IPS DF 6.9 (cell line): ENCODE results near the gene ITLN1.

ENCODE experiments used
- DNase-seq: peaks from one replicate; pipeline ENCODE4 v3.0.0-alpha.2; 2013; ENCODE audit warnings: low read depth, low spot score
- H3K27ac ChIP-seq: one replicate; pipeline ENCODE4 v1.5.1; 2013; ENCODE audit warnings: low read length, control low read depth
- H3K27me3 ChIP-seq: 2 replicates; pipeline ENCODE4 v1.6.1; 2013; ENCODE audit warnings: mild to moderate bottlenecking, low read length; ENCODE audit not compliant: control insufficient read depth, insufficient read depth
- H3K36me3 ChIP-seq: 2 replicates; pipeline ENCODE4 v1.6.1; 2013; ENCODE audit warnings: low read length; ENCODE audit not compliant: control insufficient read depth, insufficient read depth
- H3K4me1 ChIP-seq: 2 replicates; pipeline ENCODE4 v1.6.1; 2013; ENCODE audit warnings: low read length; ENCODE audit not compliant: control insufficient read depth, insufficient read depth
- H3K4me3 ChIP-seq: 2 replicates; pipeline ENCODE4 v1.5.1; 2013; ENCODE audit warnings: mild to moderate bottlenecking, low read length
- H3K9me3 ChIP-seq: 2 replicates; pipeline ENCODE4 v1.6.1; 2013; ENCODE audit warnings: low read length, inconsistent platforms; ENCODE audit not compliant: control insufficient read depth, insufficient read depth
- WGBS: extraction: QIAGEN DNeasy Blood & Tissue Kit; methylation state at CpG from one replicate; pipeline ENCODE4 v1.1.7; 2013; ENCODE audit warnings: mixed read lengths, missing lambda C conversion rate; ENCODE audit not compliant: insufficient read length, insufficient coverage; 5-methylcytosine and 5-hydroxymethylcytosine counted together

Gene ITLN1

GRCh38 chr1:160858507-160858906 lies 26.5 kb downstream of the ITLN1 start:
- H3K4me3 ChIP-seq = no peak overlapping the region
- no peak overlapping the region for H3K27ac ChIP-seq
- DNase-seq = no peak

GRCh38 chr1:160858097-160858496 lies 26.9 kb downstream of the ITLN1 start:
- no peak for DNase-seq
- H3K4me1 ChIP-seq = no peaks in the 10 kb centered on the region; the same call in 1 of the 2 replicates
- WGBS = no CpG with 5 or more reads among the region's 4 CpGs
- no peaks in the 10 kb centered on the region for H3K9me3 ChIP-seq
- no peaks in the 10 kb centered on the region for H3K36me3 ChIP-seq
- H3K27me3 ChIP-seq = no peaks in the 10 kb centered on the region
- H3K4me3 ChIP-seq = no peak overlapping the region
- no peak overlapping the region for H3K27ac ChIP-seq

More at GRCh38 chr1:160858507-160858906, 26.5 kb downstream of the ITLN1 start:
- Histone ChIP-seq H3K27me3 (no peaks in the 10 kb centered on the region), H3K9me3 (no peaks in the 10 kb centered on the region), H3K4me1 (no peaks in the 10 kb centered on the region; the same call in 1 of the 2 replicates), H3K36me3 (no peaks in the 10 kb centered on the region)
- WGBS = no CpG with 5 or more reads among the region's 3 CpGs

- no peaks in the 10 kb centered on the region for H3K4me1 ChIP-seq
- H3K36me3 ChIP-seq = no peaks in the 10 kb centered on the region
- DNase-seq = no peak
- H3K9me3 ChIP-seq = no peaks in the 10 kb centered on the region
- no CpG with 5 or more reads among the region's 9 CpGs for WGBS
- no peak overlapping the region for H3K4me3 ChIP-seq
- no peak overlapping the region for H3K27ac ChIP-seq
- H3K27me3 ChIP-seq = no peaks in the 10 kb centered on the region
These were observed 29.6 kb downstream of the ITLN1 start for GRCh38 chr1:160855181-160855981.

DNA sequence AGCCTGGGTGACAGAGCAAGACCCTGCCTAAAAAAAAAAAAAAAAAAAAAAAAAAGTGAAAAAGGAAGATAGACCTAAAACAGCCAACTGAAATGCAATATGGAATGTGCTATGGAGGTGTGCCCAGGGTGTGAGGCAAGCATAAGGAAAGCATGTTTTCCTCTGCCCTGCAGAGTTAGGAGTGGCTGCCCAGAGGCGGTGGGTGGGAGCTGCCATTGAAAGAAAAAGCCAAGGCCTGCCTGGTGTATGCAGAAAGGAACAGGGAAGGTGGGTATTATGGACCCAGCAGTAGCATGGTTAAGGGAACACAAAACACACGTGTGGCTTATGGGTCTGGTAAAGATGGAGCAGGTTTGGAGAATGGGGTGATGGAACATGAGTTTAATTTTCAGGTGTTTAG lies 31.2 kb downstream of the ITLN1 start:
- no peaks in the 10 kb centered on the region for H3K4me1 ChIP-seq
- H3K9me3 ChIP-seq = no peaks in the 10 kb centered on the region
- H3K4me3 ChIP-seq = no peak overlapping the region
- no peaks in the 10 kb centered on the region for H3K36me3 ChIP-seq
- no peaks in the 10 kb centered on the region for H3K27me3 ChIP-seq
- DNase-seq = no peak
- no CpG with 5 or more reads among the region's 2 CpGs for WGBS
- H3K27ac ChIP-seq = no peak overlapping the region

GRCh38 chr1:160853014-160853413 lies 32.0 kb downstream of the ITLN1 start:
- Histone ChIP-seq H3K36me3 (no peaks in the 10 kb centered on the region), H3K27ac (no peak overlapping the region), H3K4me3 (no peak overlapping the region), H3K9me3 (no peaks in the 10 kb centered on the region), H3K27me3 (peaks cover under 1% of the 10 kb centered on the region; the same call in 1 of the 2 replicates), H3K4me1 (no peaks in the 10 kb centered on the region)
- no CpG with 5 or more reads among the region's 3 CpGs for WGBS
- DNase-seq = no peak

GRCh38 chr1:160850993-160851392 lies 34.0 kb downstream of the ITLN1 start:
- Histone ChIP-seq H3K4me3 (no peak overlapping the region), H3K27ac (no peak overlapping the region), H3K36me3 (no peaks in the 10 kb centered on the region), H3K4me1 (no peaks in the 10 kb centered on the region), H3K9me3 (no peaks in the 10 kb centered on the region), H3K27me3 (peaks cover 1% of the 10 kb centered on the region; the same call in 1 of the 2 replicates)
- WGBS = no CpG with 5 or more reads among the region's 8 CpGs
- no peak for DNase-seq

DNA sequence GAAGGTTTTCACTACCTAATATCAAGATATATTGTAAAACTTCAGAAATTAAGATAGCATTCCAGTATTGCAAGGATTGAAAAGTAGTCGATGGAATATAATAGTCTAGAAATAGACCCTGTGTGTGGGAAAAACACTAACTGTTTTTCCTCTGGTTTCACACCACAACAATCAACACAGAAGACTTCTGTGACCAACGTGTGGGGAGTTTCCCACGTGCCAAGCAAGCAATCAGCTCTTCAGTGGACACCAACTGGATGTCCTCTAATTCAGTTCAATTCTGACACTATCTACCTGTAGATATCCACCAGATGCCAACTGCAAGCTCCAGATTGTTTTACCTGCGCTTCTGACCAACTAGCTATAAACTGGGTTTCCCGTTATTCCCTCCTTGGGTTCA lies 34.4 kb downstream of the ITLN1 start:
- Histone ChIP-seq H3K9me3 (no peaks in the 10 kb centered on the region), H3K27me3 (peaks cover 1% of the 10 kb centered on the region; the same call in 1 of the 2 replicates), H3K27ac (no peak overlapping the region), H3K36me3 (no peaks in the 10 kb centered on the region), H3K4me1 (no peaks in the 10 kb centered on the region), H3K4me3 (no peak overlapping the region)
- DNase-seq = no peak
- no CpG with 5 or more reads among the region's 5 CpGs for WGBS

DNA sequence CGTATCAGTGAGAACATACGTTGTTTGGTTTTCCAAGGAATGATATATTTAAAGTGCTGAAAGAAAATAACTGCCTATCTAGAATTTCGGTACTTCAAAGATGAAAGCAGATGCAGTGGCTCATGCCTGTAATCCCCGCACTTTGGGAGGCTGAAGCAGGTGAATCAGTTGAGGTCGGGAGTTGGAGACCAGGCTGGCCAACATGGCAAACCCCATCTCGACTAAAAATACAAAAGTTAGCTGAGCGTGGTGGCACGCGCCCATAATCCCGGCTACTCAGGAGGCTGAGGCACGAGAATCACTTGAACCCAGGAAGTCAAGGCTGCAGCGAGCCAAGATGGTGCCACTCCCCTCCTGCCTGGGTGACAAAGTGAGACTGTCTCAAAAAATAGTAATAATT lies 38.7 kb downstream of the ITLN1 start:
- H3K9me3 ChIP-seq = no peaks in the 10 kb centered on the region
- no peak for DNase-seq
- WGBS = no CpG with 5 or more reads among the region's 12 CpGs
- no peaks in the 10 kb centered on the region for H3K4me1 ChIP-seq
- no peak overlapping the region for H3K27ac ChIP-seq
- H3K36me3 ChIP-seq = no peaks in the 10 kb centered on the region
- peaks cover 1% of the 10 kb centered on the region; the same call in 1 of the 2 replicates for H3K27me3 ChIP-seq
- no peak overlapping the region for H3K4me3 ChIP-seq

DNA sequence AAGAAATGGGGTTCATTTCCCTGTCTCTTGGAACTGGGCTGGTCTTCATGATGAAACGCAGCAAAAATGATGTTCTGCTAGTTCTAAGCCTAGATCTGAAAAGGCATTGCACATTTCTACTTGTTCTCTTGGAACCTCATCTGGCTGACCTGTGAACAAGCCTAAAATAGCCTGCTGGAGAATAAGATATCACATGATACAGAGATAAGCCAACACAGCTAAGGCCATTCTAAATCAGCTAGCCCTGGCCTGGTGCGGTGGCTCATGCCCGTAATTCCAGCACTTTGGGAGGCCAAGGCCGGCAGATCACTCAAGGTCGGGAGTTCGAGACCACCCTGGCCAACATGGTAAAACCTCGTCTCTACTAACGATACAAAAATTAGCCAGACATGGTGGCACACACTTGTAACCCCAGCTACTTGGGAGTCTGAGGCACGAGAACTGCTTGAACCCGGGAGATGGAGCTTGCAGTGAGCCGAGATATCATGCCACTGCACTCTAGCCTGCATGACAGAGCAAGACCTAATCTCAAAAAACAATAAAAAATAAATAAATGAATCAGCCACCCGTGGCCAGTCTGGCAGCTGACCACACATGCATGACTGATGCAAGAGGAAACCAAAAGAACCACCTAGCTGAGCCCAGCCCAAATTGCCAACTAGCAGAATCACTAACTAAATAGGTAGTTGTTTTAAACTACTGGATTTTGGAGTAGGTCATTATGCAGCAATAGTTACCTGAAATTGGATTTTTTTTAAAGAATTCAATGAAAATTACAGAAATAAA lies 40.3 kb downstream of the ITLN1 start:
- no peaks in the 10 kb centered on the region for H3K4me1 ChIP-seq
- peaks cover 1% of the 10 kb centered on the region; the same call in 1 of the 2 replicates for H3K27me3 ChIP-seq
- WGBS = no CpG with 5 or more reads among the region's 12 CpGs
- no peaks in the 10 kb centered on the region for H3K36me3 ChIP-seq
- H3K27ac ChIP-seq = no peak overlapping the region
- H3K4me3 ChIP-seq = no peak overlapping the region
- H3K9me3 ChIP-seq = no peaks in the 10 kb centered on the region
- no peak for DNase-seq

DNA sequence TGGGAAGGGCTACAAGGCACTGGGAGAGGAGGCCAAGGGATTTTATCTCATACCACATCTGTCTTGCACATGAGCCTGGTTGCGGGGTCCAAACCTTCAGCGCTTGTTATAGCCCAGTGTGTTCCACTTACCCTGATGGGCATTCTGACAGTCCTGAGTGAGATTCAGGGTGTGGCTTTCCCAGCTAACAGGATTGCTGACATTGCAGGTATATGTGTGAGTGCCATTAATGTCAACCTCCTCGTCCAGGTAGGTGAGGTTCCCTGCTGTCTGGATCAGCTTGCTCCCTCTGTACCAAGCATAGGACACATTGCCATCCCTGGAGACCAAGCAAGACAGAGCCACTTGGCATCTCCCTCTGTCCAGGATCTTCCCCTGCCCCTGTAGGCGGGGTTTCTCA lies 43.9 kb downstream of the ITLN1 start:
- no peak for DNase-seq
- Histone ChIP-seq H3K9me3 (no peaks in the 10 kb centered on the region), H3K4me3 (no peak overlapping the region), H3K27ac (no peak overlapping the region), H3K36me3 (no peaks in the 10 kb centered on the region), H3K27me3 (no peaks in the 10 kb centered on the region), H3K4me1 (no peaks in the 10 kb centered on the region; the same call in 1 of the 2 replicates)
- WGBS = no CpG with 5 or more reads among the region's 4 CpGs
